Measurements from ENCODE around the gene FAM209B. TPM values are rescaled to one million over a fixed set of nuclear protein-coding genes. Genes with fewer than 3 reads are reported as not detected.

The FAM209B gene
- polyA plus RNA-seq, 2 of the 4 experiments (the other 2 are of a cell fraction): 0.46 to 0.78 TPM

GRCh38 chr20:56506103-56506502 lies 26.9 kb upstream of the FAM209B start:
- no peak overlapping the region for H3K4me2 ChIP-seq
- POLR2A ChIA-PET: no interaction called here
- no peak for ATAC-seq
- 61% methylated on average over 3 of the region's 3 CpGs for WGBS (ENCODE audit: missing lambda C conversion rate)
- no peak for FAIRE-seq
- no peak for TF ChIP-seq ATOH8 (CRISPR knock-in tag; IDR thresholded peaks at IDR 0.05; ENCODE audit: low read depth)
- TF ChIP-seq HDAC2 (IDR thresholded peaks at IDR 0.05): no peak
- TF ChIP-seq EHF (CRISPR knock-in tag; IDR thresholded peaks at IDR 0.05): no peak
- TF ChIP-seq TFCP2L1 (CRISPR knock-in tag; IDR thresholded peaks at IDR 0.05): no peak
- no peak for TF ChIP-seq GATA3 (IDR thresholded peaks at IDR 0.05; ENCODE audit: borderline replicate concordance)
- TF ChIP-seq RAD21 (conservative IDR thresholded peaks at IDR 0.05 in 1 of 2, IDR thresholded peaks at IDR 0.05 in 1 of 2): no peak
- TF ChIP-seq HES2 (IDR thresholded peaks at IDR 0.05): no peak
- no peak for TF ChIP-seq RARB (CRISPR knock-in tag; IDR thresholded peaks at IDR 0.05)
- no peak for TF ChIP-seq ESRRA (IDR thresholded peaks at IDR 0.05; ENCODE audit: borderline replicate concordance, low read length)
- no peak for TF ChIP-seq ZC3H11A (IDR thresholded peaks at IDR 0.05)
- no peak for TF ChIP-seq KDM5A (IDR thresholded peaks at IDR 0.05)
- H3K9me3 ChIP-seq: no peaks in the 10 kb centered on the region
- CTCF ChIA-PET: interaction anchor here (1.1 kb wide), 1 partner anchor 10 kb away, joined by 4 read pairs; no protein-coding TSS in a partner anchor
- H3K4me1 ChIP-seq: no peaks in the 10 kb centered on the region
- no peak for DNase-seq (ENCODE audit: low read depth in 1 of 2, low spot score in 1 of 2)
- H3K4me3 ChIP-seq: no peak overlapping the region
- no peak overlapping the region for H3K27ac ChIP-seq

GRCh38 chr20:56511926-56512325 lies 21.1 kb upstream of the FAM209B start:
- H3K4me2 ChIP-seq: no peak overlapping the region
- ATAC-seq (no peak), DNase-seq (ENCODE audit: low read depth in 1 of 2, low spot score in 1 of 2) (no peak), FAIRE-seq (no peak)
- no peak overlapping the region for H3K4me3 ChIP-seq
- ChIA-PET CTCF (interaction anchor here (1.0 kb wide), 1 partner anchor 83 kb away, joined by 3 read pairs; no protein-coding TSS in a partner anchor), POLR2A (no interaction called here)
- H3K9me3 ChIP-seq: no peaks in the 10 kb centered on the region
- WGBS (ENCODE audit: missing lambda C conversion rate): 95% methylated on average over 10 of the region's 10 CpGs
- TF ChIP-seq USF2 (IDR thresholded peaks at IDR 0.05): no peak
- TF ChIP-seq BCL3 (IDR thresholded peaks at IDR 0.05): no peak
- TF ChIP-seq JUN (IDR thresholded peaks at IDR 0.05): no peak
- no peak for TF ChIP-seq MAX (IDR thresholded peaks at IDR 0.05)
- TF ChIP-seq NR3C1 (IDR thresholded peaks at IDR 0.05): no peak
- TF ChIP-seq TP53 (CRISPR knock-in tag; IDR thresholded peaks at IDR 0.05): no peak
- TF ChIP-seq SMC3 (IDR thresholded peaks at IDR 0.05): no peak
- no peak for TF ChIP-seq CBX8 (IDR thresholded peaks at IDR 0.05)
- TF ChIP-seq NPAS2 (CRISPR knock-in tag; IDR thresholded peaks at IDR 0.05; ENCODE audit: borderline replicate concordance): no peak
- TF ChIP-seq MAZ (IDR thresholded peaks at IDR 0.05; ENCODE audit: borderline replicate concordance, low read depth, low read length): no peak
- TF ChIP-seq KDM5A (IDR thresholded peaks at IDR 0.05): no peak
- TF ChIP-seq EHMT2 (IDR thresholded peaks at IDR 0.05; ENCODE audit: low read depth): no peak
- TF ChIP-seq POLR2AphosphoS2 (conservative IDR thresholded peaks at IDR 0.05; ENCODE audit: low read length): no peak
- TF ChIP-seq GATA3 (IDR thresholded peaks at IDR 0.05; ENCODE audit: borderline replicate concordance): no peak
- TF ChIP-seq RARB (CRISPR knock-in tag; IDR thresholded peaks at IDR 0.05): no peak
- no peak for TF ChIP-seq FOSL2 (IDR thresholded peaks at IDR 0.05)
- no peak for TF ChIP-seq FOSL2 (CRISPR knock-in tag; IDR thresholded peaks at IDR 0.05)
- no peak for TF ChIP-seq ZFP36 (IDR thresholded peaks at IDR 0.05; ENCODE audit: borderline replicate concordance, partially characterized antibody)
- TF ChIP-seq KDM1A (IDR thresholded peaks at IDR 0.05; ENCODE audit: low read depth): no peak
- H3K27ac ChIP-seq: no peak overlapping the region
- H3K4me1 ChIP-seq: no peaks in the 10 kb centered on the region

Measured in A549 (cell line).